ENCODE results near the gene STK4.
"Not testable (repeated sequence)": the region's sequence is repeated elsewhere in the genome, so short reads cannot be mapped to it uniquely, and the experiment has no call there.

The STK4 gene

DNA sequence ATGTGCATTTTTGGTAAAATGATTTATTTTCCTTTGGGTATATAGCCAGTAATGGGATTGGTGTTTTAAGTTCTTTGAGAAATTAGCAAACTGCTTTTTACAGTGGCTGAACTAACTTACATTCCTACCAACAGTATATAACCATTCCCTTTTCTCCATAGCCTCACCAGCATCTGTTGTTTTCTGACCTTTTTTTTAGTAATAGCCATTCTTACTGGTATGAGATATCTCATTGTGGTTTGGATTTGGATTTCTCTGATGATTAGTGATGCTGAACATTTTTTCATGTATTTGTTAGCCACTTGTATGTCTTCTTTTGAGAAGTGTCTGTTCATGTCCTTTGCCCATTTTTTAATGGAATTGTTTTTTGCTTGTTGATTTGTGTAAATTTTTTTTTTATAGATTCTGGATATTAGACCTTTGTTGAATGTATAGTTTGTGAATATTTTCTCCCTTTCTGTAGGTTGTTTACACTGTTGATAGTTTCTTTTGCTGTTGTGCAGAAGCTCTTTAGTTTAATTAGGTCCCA, 42.3 kb downstream of the STK4 start:
- Histone ChIP-seq H3K4me3 (ENCODE audit: low read length in 2 of 2) (no peak overlapping the region), H3K36me3 (ENCODE audit: control insufficient read depth in 2 of 2, insufficient read depth in 2 of 2, low read length in 2 of 2) (peaks cover 18 to 27% of the 10 kb centered on the region in 2 donors), H3K4me1 (ENCODE audit: control insufficient read depth in 2 of 2, insufficient read depth in 2 of 2, low read length in 2 of 2) (no peaks in the 10 kb centered on the region), H3K27ac (ENCODE audit: low read depth in 2 of 2, low read length in 2 of 2) (no peak overlapping the region), H3K27me3 (ENCODE audit: control insufficient read depth in 2 of 2, insufficient read depth in 2 of 2, low read length in 2 of 2) (no peaks in the 10 kb centered on the region), H3K9me3 (ENCODE audit: control insufficient read depth in 2 of 2, low read length in 2 of 2) (no peaks in the 10 kb centered on the region), H3K9ac (ENCODE audit: low read depth in 1 of 2, low read length in 2 of 2) (no peak overlapping the region)

DNA sequence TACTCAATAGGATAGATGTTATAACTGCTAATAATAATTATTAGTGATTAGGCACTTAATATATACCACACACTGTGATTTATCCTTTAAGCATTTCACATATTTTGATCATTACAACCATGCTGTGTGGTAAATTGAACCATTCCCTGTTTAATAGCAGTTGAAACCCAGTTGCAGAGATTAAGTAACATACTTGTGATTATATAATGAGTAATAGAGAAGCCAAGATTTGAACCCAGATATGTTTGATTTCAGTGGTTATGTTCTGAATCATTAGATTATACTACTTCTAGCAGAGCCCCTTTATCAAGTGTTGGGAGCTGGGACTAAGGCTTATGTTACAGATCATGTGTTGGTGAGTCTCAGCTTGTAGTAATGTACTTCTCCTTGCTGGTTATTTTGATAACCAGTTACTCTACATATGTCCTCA, 44.1 kb downstream of the STK4 start:
- Histone ChIP-seq H3K27ac (ENCODE audit: low read depth in 2 of 2, low read length in 2 of 2) (no peak overlapping the region), H3K4me3 (ENCODE audit: low read length in 2 of 2) (no peak overlapping the region), H3K9ac (ENCODE audit: low read depth in 1 of 2, low read length in 2 of 2) (no peak overlapping the region), H3K4me1 (ENCODE audit: control insufficient read depth in 2 of 2, insufficient read depth in 2 of 2, low read length in 2 of 2) (no peaks in the 10 kb centered on the region), H3K9me3 (ENCODE audit: control insufficient read depth in 2 of 2, low read length in 2 of 2) (no peaks in the 10 kb centered on the region), H3K27me3 (ENCODE audit: control insufficient read depth in 2 of 2, insufficient read depth in 2 of 2, low read length in 2 of 2) (no peaks in the 10 kb centered on the region), H3K36me3 (ENCODE audit: control insufficient read depth in 2 of 2, insufficient read depth in 2 of 2, low read length in 2 of 2) (peaks cover 18 to 25% of the 10 kb centered on the region in 2 donors)

DNA sequence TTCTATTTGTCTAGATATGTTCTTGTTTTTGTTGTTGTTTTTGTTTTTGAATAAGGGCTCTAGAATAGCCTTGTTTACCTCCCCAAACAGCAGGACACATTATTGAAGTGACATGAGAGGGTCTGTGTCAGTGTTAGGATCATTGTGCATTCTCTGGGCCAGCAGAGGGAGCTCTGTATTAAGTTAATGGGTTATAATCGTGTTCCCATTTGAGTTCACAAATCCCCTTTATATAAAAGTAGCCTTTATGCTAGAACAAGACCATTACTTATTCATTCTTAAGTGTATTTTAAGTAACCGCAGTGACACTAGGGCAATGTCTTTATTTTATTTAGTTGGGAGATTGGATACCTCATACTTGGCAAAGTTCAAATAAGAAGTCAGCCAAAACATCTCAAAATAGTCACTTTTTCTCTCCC, 44.8 kb downstream of the STK4 start:
- no peaks in the 10 kb centered on the region for H3K9me3 ChIP-seq (ENCODE audit: control insufficient read depth in 2 of 2, low read length in 2 of 2)
- no peaks in the 10 kb centered on the region for H3K4me1 ChIP-seq (ENCODE audit: control insufficient read depth in 2 of 2, insufficient read depth in 2 of 2, low read length in 2 of 2)
- no peak overlapping the region for H3K9ac ChIP-seq (ENCODE audit: low read depth in 1 of 2, low read length in 2 of 2)
- no peak overlapping the region for H3K4me3 ChIP-seq (ENCODE audit: low read length in 2 of 2)
- H3K27me3 ChIP-seq (ENCODE audit: control insufficient read depth in 2 of 2, insufficient read depth in 2 of 2, low read length in 2 of 2) = no peaks in the 10 kb centered on the region
- H3K36me3 ChIP-seq (ENCODE audit: control insufficient read depth in 2 of 2, insufficient read depth in 2 of 2, low read length in 2 of 2) = peaks cover 18 to 25% of the 10 kb centered on the region in 2 donors
- no peak overlapping the region for H3K27ac ChIP-seq (ENCODE audit: low read depth in 2 of 2, low read length in 2 of 2)

DNA sequence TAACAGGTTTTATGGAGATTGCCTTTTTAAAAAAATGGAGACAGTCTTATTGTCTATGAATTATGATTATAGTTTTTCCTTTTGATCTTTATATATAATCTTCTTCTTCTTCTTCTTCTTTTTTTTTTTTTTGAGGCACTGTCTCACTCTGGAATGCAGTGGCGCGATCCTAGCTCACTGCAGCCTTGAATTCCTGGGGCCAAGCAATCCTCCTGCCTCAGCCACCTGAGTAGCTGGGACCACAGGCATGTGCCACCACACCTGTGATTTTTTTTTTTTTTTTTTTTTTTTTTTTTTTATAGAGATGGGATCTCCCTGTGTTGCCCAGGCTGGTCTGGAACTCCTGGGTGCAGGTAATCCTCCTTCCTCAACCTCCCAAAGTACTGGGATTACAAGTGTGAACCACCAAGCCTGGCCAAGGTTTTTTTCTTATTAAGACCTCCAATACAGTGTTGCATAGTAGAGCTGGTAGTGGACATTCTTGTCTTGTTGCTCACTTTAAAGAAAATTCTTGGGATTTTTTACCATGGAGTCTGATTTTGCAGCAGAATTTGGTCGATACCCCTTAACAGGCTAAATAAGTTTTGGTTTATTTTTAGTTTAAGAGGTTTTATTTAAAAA, 46.5 kb downstream of the STK4 start:
- Histone ChIP-seq H3K36me3 (ENCODE audit: control insufficient read depth in 2 of 2, insufficient read depth in 2 of 2, low read length in 2 of 2) (peaks cover 7 to 23% of the 10 kb centered on the region in 2 donors), H3K27me3 (ENCODE audit: control insufficient read depth in 2 of 2, insufficient read depth in 2 of 2, low read length in 2 of 2) (no peaks in the 10 kb centered on the region), H3K4me3 (ENCODE audit: low read length in 2 of 2) (no peak overlapping the region), H3K9ac (ENCODE audit: low read depth in 1 of 2, low read length in 2 of 2) (no peak overlapping the region), H3K27ac (ENCODE audit: low read depth in 2 of 2, low read length in 2 of 2) (no peak overlapping the region), H3K4me1 (ENCODE audit: control insufficient read depth in 2 of 2, insufficient read depth in 2 of 2, low read length in 2 of 2) (no peaks in the 10 kb centered on the region), H3K9me3 (ENCODE audit: control insufficient read depth in 2 of 2, low read length in 2 of 2) (no peaks in the 10 kb centered on the region)

- not testable (repeated sequence) for H3K27me3 ChIP-seq (ENCODE audit: control insufficient read depth in 2 of 2, insufficient read depth in 2 of 2, low read length in 2 of 2); H3K9ac ChIP-seq (ENCODE audit: low read depth in 1 of 2, low read length in 2 of 2); H3K27ac ChIP-seq (ENCODE audit: low read depth in 2 of 2, low read length in 2 of 2); H3K9me3 ChIP-seq (ENCODE audit: control insufficient read depth in 2 of 2, low read length in 2 of 2); H3K4me3 ChIP-seq (ENCODE audit: low read length in 2 of 2); H3K4me1 ChIP-seq (ENCODE audit: control insufficient read depth in 2 of 2, insufficient read depth in 2 of 2, low read length in 2 of 2)
- peaks cover 5 to 16% of the 10 kb centered on the region in 2 donors for H3K36me3 ChIP-seq (ENCODE audit: control insufficient read depth in 2 of 2, insufficient read depth in 2 of 2, low read length in 2 of 2)
These were observed 47.8 kb downstream of the STK4 start for GRCh38 chr20:45014131-45014530.

- Histone ChIP-seq H3K27me3 (ENCODE audit: control insufficient read depth in 2 of 2, insufficient read depth in 2 of 2, low read length in 2 of 2) (no peaks in the 10 kb centered on the region), H3K9me3 (ENCODE audit: control insufficient read depth in 2 of 2, low read length in 2 of 2) (no peaks in the 10 kb centered on the region), H3K27ac (ENCODE audit: low read depth in 2 of 2, low read length in 2 of 2) (peak overlapping the region in 1 of 2 donors; percentile 28), H3K4me1 (ENCODE audit: control insufficient read depth in 2 of 2, insufficient read depth in 2 of 2, low read length in 2 of 2) (no peaks in the 10 kb centered on the region), H3K36me3 (ENCODE audit: control insufficient read depth in 2 of 2, insufficient read depth in 2 of 2, low read length in 2 of 2) (peaks cover 5 to 17% of the 10 kb centered on the region in 2 donors), H3K4me3 (ENCODE audit: low read length in 2 of 2) (no peak overlapping the region), H3K9ac (ENCODE audit: low read depth in 1 of 2, low read length in 2 of 2) (no peak overlapping the region)
These were observed 48.5 kb downstream of the STK4 start for GRCh38 chr20:45014671-45015415.

GRCh38 chr20:45016089-45016671, 49.9 kb downstream of the STK4 start:
- Histone ChIP-seq H3K4me1 (ENCODE audit: control insufficient read depth in 2 of 2, insufficient read depth in 2 of 2, low read length in 2 of 2) (no peaks in the 10 kb centered on the region), H3K9ac (ENCODE audit: low read depth in 1 of 2, low read length in 2 of 2) (no peak overlapping the region), H3K27ac (ENCODE audit: low read depth in 2 of 2, low read length in 2 of 2) (no peak overlapping the region), H3K27me3 (ENCODE audit: control insufficient read depth in 2 of 2, insufficient read depth in 2 of 2, low read length in 2 of 2) (no peaks in the 10 kb centered on the region), H3K4me3 (ENCODE audit: low read length in 2 of 2) (no peak overlapping the region), H3K9me3 (ENCODE audit: control insufficient read depth in 2 of 2, low read length in 2 of 2) (no peaks in the 10 kb centered on the region), H3K36me3 (ENCODE audit: control insufficient read depth in 2 of 2, insufficient read depth in 2 of 2, low read length in 2 of 2) (peaks cover under 1 to 13% of the 10 kb centered on the region in 2 donors)

- Histone ChIP-seq H3K4me3 (ENCODE audit: low read length in 2 of 2) (no peak overlapping the region), H3K27ac (ENCODE audit: low read depth in 2 of 2, low read length in 2 of 2) (no peak overlapping the region), H3K9ac (ENCODE audit: low read depth in 1 of 2, low read length in 2 of 2) (no peak overlapping the region), H3K36me3 (ENCODE audit: control insufficient read depth in 2 of 2, insufficient read depth in 2 of 2, low read length in 2 of 2) (peaks cover 4 to 16% of the 10 kb centered on the region in 2 donors), H3K4me1 (ENCODE audit: control insufficient read depth in 2 of 2, insufficient read depth in 2 of 2, low read length in 2 of 2) (no peaks in the 10 kb centered on the region), H3K27me3 (ENCODE audit: control insufficient read depth in 2 of 2, insufficient read depth in 2 of 2, low read length in 2 of 2) (no peaks in the 10 kb centered on the region), H3K9me3 (ENCODE audit: control insufficient read depth in 2 of 2, low read length in 2 of 2) (no peaks in the 10 kb centered on the region)
These were observed 51.0 kb downstream of the STK4 start for GRCh38 chr20:45017281-45017680.

DNA sequence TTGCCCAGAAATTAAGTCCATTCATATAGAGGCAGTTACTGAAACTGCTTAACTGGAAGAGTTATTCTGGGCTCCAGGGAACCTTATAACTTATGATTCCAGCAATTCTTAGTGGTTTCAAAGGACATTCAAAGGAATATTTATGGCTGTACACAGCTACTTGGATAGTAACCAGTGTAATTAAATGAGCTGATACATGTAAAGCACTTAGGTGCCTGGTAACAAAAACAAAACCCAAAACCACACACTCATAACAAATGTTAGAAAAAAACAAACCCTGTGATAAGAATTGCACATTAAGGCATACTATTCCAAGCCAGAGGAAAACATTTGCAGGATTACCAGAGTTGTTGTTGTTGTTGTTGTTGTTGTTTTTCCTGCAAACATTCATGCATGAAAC, 51.5 kb downstream of the STK4 start:
- H3K9me3 ChIP-seq (ENCODE audit: control insufficient read depth in 2 of 2, low read length in 2 of 2) = no peaks in the 10 kb centered on the region
- no peak overlapping the region for H3K4me3 ChIP-seq (ENCODE audit: low read length in 2 of 2)
- no peaks in the 10 kb centered on the region for H3K27me3 ChIP-seq (ENCODE audit: control insufficient read depth in 2 of 2, insufficient read depth in 2 of 2, low read length in 2 of 2)
- H3K4me1 ChIP-seq (ENCODE audit: control insufficient read depth in 2 of 2, insufficient read depth in 2 of 2, low read length in 2 of 2) = no peaks in the 10 kb centered on the region
- no peak overlapping the region for H3K9ac ChIP-seq (ENCODE audit: low read depth in 1 of 2, low read length in 2 of 2)
- no peak overlapping the region for H3K27ac ChIP-seq (ENCODE audit: low read depth in 2 of 2, low read length in 2 of 2)
- H3K36me3 ChIP-seq (ENCODE audit: control insufficient read depth in 2 of 2, insufficient read depth in 2 of 2, low read length in 2 of 2) = peaks cover 4 to 16% of the 10 kb centered on the region in 2 donors
